Pancreas (tissue), 10 donors: Measurements from ENCODE around the gene ZC3H6. TPM values are rescaled to one million over a fixed set of nuclear protein-coding genes. Genes with fewer than 3 reads are reported as not detected.

ENCODE experiments used
- ATAC-seq, 4 donors: fragments of 200-7000 bp; cut with Tn5 transposase; one replicate each; pipeline versions ENCODE4 v1.8.0 to v1.9.1; 2020; ENCODE audit warnings: mild to moderate bottlenecking in 4 of 4, moderate library complexity in 4 of 4
- DNase-seq, 6 donors: peaks; one replicate each; pipeline ENCODE4 v3.0.0-alpha.2; 2020
- FAIRE-seq: peaks from 2 replicates; lab custom pipeline; 2012; peaks lifted over from hg19 to GRCh38; lab: Jason Lieb, UNC
- H3K27ac ChIP-seq, 4 donors: fragments of 200-600 bp; sonication (generic); 1 replicate in 3 of 4; 2 replicates in 1 of 4; pipeline versions ENCODE4 v1.5.0 to v1.8.0; 2020
- H3K27me3 ChIP-seq, 4 donors: fragments of 200-600 bp; one replicate each; pipeline ENCODE4 v1.8.0; 2021
- H3K36me3 ChIP-seq, 3 donors: fragments of 200-600 bp; sonication (generic) in 1 of 3; one replicate each; pipeline versions ENCODE4 v1.5.0 to v1.8.0; 2020 to 2021
- H3K4me1 ChIP-seq, 3 donors: fragments of 200-600 bp; one replicate each; pipeline ENCODE4 v1.8.0; 2021
- H3K4me3 ChIP-seq, 4 donors: fragments of 200-600 bp; sonication (generic) in 2 of 4; one replicate each; pipeline versions ENCODE4 v1.5.0 to v1.8.0; 2020 to 2021
- H3K9me3 ChIP-seq, 4 donors: fragments of 200-600 bp; one replicate each; pipeline ENCODE4 v1.8.0; 2021
- CTCF ChIP-seq, 4 donors: fragments of 200-600 bp; sonication (generic) in 3 of 4; IDR thresholded peaks; one replicate each; pipeline versions ENCODE4 v1.5.0 to v1.8.0; 2021; ENCODE audit warnings: antibody characterized with exemption in 4 of 4
- WGBS, 2 donors: extraction: QIAGEN DNeasy Blood & Tissue Kit; methylation state at CpG; one replicate each; pipeline ENCODE4 v1.1.7; 2013; 5-methylcytosine and 5-hydroxymethylcytosine counted together
- intact Hi-C, 3 donors: fragments of 100-400 bp; cut with DNase I; formaldehyde crosslinking; loops; one replicate each; pipeline versions ENCODE4 v1.11.1 to v1.14.2; 2022
- polyA plus RNA-seq, 2 donors: library from polyadenylated mRNA; stranded (reverse); fragments of 200-250 nt; gene quantifications; one replicate each; pipeline ENCODE4 v1.2.3, GENCODE V29; 2013
- total RNA-seq, 6 donors: library from RNA; stranded (reverse); fragmentation: NEBNext Ultra II Directional in 4 of 6; extraction: Animal tissue kit (Norgen Biotek cat#: 25700) in 4 of 6; gene quantifications; one replicate each; pipeline versions ENCODE4 v1.2.1 to v1.2.4, GENCODE V29; 2021 to 2023
- donor health status: healthy with polysubstance abuse.
- donor health status: DM: no; HTN: no; CAD: no; lungs with moderate emphysema.
- donor health status: DM: no; HTN: no; CAD: no.
- donor health status: control.
- donor health status: control.
- donor health status: Bipolar disorder and iron deficiency.
- donor health status: DM: yes; HTN: yes; CAD: no.
- donor health status: DM: no; HTN: no; CAD: no.
- donor health status: DM: no; HTN: no; CAD: no.
- donor health status: DM: yes; HTN: yes; CAD: no.

Gene ZC3H6
- total and polyA plus RNA-seq, 8 donors, result 2.0 to 9.3 (median 5.8) TPM

GRCh38 chr2:112321375-112322320 is 46.3 kb downstream of the ZC3H6 start:
- peak; percentile 79 to 88 (median 82) for ATAC-seq
- intact Hi-C loops, result no loop called here

GRCh38 chr2:112322919-112323318 is 47.5 kb downstream of the ZC3H6 start:
- WGBS, 2 donors, result 83 to 89% methylated on average over 3 of the region's 3 CpGs
- peaks cover under 1 to 18% (median 7%) of the 10 kb centered on the region in 3 donors for H3K4me1 ChIP-seq
- no peaks in the 10 kb centered on the region for H3K9me3 ChIP-seq
- H3K4me3 ChIP-seq, result no peak overlapping the region
- DNase-seq (no peak), FAIRE-seq (no peak), ATAC-seq (no peak)
- no peak for TF ChIP-seq CTCF (IDR thresholded peaks at IDR 0.05)
- intact Hi-C loops, result no loop called here
- no peak overlapping the region for H3K27ac ChIP-seq
- H3K36me3 ChIP-seq, result no peaks in the 10 kb centered on the region
- H3K27me3 ChIP-seq, result no peaks in the 10 kb centered on the region

More at GRCh38 chr2:112321375-112322320, 46.3 kb downstream of the ZC3H6 start:
- H3K4me1 ChIP-seq, result peaks cover 10 to 21% (median 16%) of the 10 kb centered on the region in 3 donors
- TF ChIP-seq CTCF (IDR thresholded peaks at IDR 0.05), result no peak
- no peaks in the 10 kb centered on the region for H3K36me3 ChIP-seq
- no peaks in the 10 kb centered on the region for H3K9me3 ChIP-seq
- peak; percentile 39 for FAIRE-seq
- no peak for DNase-seq
- H3K4me3 ChIP-seq, result no peak overlapping the region
- peak overlapping the region in 2 of 4 donors; percentile 18 to 48 for H3K27ac ChIP-seq
- H3K27me3 ChIP-seq, result no peaks in the 10 kb centered on the region
- 82 to 92% methylated on average over 3 of the region's 3 CpGs for WGBS, 2 donors

GRCh38 chr2:112332123-112332696 is 56.8 kb downstream of the ZC3H6 start:
- FAIRE-seq (no peak), ATAC-seq (no peak)
- WGBS, 2 donors, result 47 to 65% methylated on average over 5 of the region's 5 CpGs

GRCh38 chr2:112335600-112335999 is 60.2 kb downstream of the ZC3H6 start:
- Histone ChIP-seq H3K4me3 (no peak overlapping the region), H3K9me3 (no peaks in the 10 kb centered on the region), H3K4me1 (peaks cover 0 to 11% (median 4%) of the 10 kb centered on the region in 3 donors), H3K27me3 (no peaks in the 10 kb centered on the region), H3K36me3 (no peaks in the 10 kb centered on the region), H3K27ac (no peak overlapping the region)
- 83 to 90% methylated on average over 1 of the region's 1 CpG for WGBS, 2 donors
- no peak for TF ChIP-seq CTCF (IDR thresholded peaks at IDR 0.05)
- DNase-seq (no peak), ATAC-seq (no peak), FAIRE-seq (no peak)
- intact Hi-C loops, result no loop called here

More at GRCh38 chr2:112332123-112332696, 56.8 kb downstream of the ZC3H6 start:
- no peaks in the 10 kb centered on the region for H3K9me3 ChIP-seq
- peak in 1 of 6 donors; percentile 6 for DNase-seq
- no peak overlapping the region for H3K4me3 ChIP-seq
- intact Hi-C loops, result no loop called here
- peaks cover 0 to 4% (median 0%) of the 10 kb centered on the region in 3 donors for H3K4me1 ChIP-seq
- H3K27ac ChIP-seq, result no peak overlapping the region
- no peaks in the 10 kb centered on the region for H3K27me3 ChIP-seq
- TF ChIP-seq CTCF (IDR thresholded peaks at IDR 0.05), result no peak
- H3K36me3 ChIP-seq, result no peaks in the 10 kb centered on the region
